ENCODE data around the gene CFTR. TPM values are rescaled to one million over a fixed set of nuclear protein-coding genes. Genes with fewer than 3 reads are reported as not detected.
"Not testable (repeated sequence)": the region's sequence is repeated elsewhere in the genome, so short reads cannot be mapped to it uniquely, and the experiment has no call there.

CFTR gene
- polyA plus RNA-seq, 2 of the 4 experiments (the other 2 are of a cell fraction): 0.13 to 0.31 TPM

DNA sequence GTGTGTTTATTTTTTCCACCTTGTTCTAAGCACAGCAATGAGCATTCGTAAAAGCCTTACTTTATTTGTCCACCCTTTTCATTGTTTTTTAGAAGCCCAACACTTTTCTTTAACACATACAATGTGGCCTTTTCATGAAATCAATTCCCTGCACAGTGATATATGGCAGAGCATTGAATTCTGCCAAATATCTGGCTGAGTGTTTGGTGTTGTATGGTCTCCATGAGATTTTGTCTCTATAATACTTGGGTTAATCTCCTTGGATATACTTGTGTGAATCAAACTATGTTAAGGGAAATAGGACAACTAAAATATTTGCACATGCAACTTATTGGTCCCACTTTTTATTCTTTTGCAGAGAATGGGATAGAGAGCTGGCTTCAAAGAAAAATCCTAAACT lies 28.9 kb downstream of the CFTR start:
- ATAC-seq: no peak
- 93% methylated on average over 1 of the region's 1 CpG for WGBS (ENCODE audit: missing lambda C conversion rate)

DNA sequence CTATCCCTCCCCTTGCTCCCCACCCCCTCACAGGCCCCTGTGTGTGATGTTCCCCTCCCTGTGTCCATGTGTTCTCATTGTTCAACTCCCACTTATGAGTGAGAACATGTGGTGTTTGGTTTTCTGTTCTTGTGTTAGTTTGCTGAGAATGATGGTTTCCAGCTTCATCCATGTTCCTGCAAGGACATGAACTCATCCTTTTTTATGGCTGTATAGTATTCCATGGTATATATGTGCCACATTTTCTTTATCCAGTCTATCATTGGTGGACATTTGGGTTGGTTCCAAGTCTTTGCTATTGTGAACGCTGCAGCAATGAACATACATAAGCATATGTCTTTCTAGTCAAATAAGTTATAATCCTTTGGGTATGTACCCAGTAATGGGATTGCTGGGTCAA lies 37.4 kb downstream of the CFTR start:
- H3K27ac ChIP-seq; H3K4me3 ChIP-seq; POLR2A ChIA-PET; H3K9me3 ChIP-seq; FAIRE-seq; DNase-seq (ENCODE audit: low read depth in 1 of 2, low spot score in 1 of 2); ATAC-seq; H3K4me1 ChIP-seq; H3K4me2 ChIP-seq: not testable (repeated sequence)
- WGBS (ENCODE audit: missing lambda C conversion rate): 17% methylated on average over 1 of the region's 1 CpG
- CTCF ChIA-PET: interaction anchor here (1.1 kb wide), 1 partner anchor 180 kb away, joined by 3 read pairs; no protein-coding TSS in a partner anchor

More for the DNA sequence above, 28.9 kb downstream of the CFTR start:
- no peaks in the 10 kb centered on the region for H3K9me3 ChIP-seq
- H3K4me3 ChIP-seq: no peak overlapping the region
- no peak overlapping the region for H3K27ac ChIP-seq
- no peak for TF ChIP-seq EP300 (IDR thresholded peaks at IDR 0.05)
- no peak for TF ChIP-seq TFCP2L1 (CRISPR knock-in tag; IDR thresholded peaks at IDR 0.05)
- TF ChIP-seq CEBPB (IDR thresholded peaks at IDR 0.05): no peak
- no peak for DNase-seq (ENCODE audit: low read depth in 1 of 2, low spot score in 1 of 2)
- CTCF ChIA-PET: no interaction called here
- POLR2A ChIA-PET: no interaction called here
- no peak for FAIRE-seq
- H3K4me2 ChIP-seq: no peak overlapping the region
- no peaks in the 10 kb centered on the region for H3K4me1 ChIP-seq

DNA sequence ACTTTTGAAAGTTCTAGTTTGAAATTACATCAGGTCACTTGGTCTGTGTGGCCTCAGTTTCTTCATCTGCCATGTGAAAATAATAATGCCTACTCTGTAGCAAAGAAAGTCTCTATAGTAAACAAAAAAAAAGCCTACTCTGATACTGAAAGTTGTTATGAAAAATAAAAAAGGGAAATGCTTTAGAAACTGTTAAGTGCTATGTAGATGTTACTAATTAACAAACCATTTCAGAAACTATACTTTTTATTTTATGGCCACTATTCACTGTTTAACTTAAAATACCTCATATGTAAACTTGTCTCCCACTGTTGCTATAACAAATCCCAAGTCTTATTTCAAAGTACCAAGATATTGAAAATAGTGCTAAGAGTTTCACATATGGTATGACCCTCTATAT lies 50.6 kb downstream of the CFTR start:
- ChIA-PET CTCF (no interaction called here), POLR2A (no interaction called here)
- no peak overlapping the region for H3K27ac ChIP-seq
- H3K4me1 ChIP-seq: no peaks in the 10 kb centered on the region; the same call in 2 of the 3 replicates
- ATAC-seq (no peak), FAIRE-seq (no peak), DNase-seq (ENCODE audit: low read depth in 1 of 2, low spot score in 1 of 2) (no peak)
- no peak overlapping the region for H3K4me2 ChIP-seq
- TF ChIP-seq KDM5A (IDR thresholded peaks at IDR 0.05): no peak
- TF ChIP-seq, protein P1, sequence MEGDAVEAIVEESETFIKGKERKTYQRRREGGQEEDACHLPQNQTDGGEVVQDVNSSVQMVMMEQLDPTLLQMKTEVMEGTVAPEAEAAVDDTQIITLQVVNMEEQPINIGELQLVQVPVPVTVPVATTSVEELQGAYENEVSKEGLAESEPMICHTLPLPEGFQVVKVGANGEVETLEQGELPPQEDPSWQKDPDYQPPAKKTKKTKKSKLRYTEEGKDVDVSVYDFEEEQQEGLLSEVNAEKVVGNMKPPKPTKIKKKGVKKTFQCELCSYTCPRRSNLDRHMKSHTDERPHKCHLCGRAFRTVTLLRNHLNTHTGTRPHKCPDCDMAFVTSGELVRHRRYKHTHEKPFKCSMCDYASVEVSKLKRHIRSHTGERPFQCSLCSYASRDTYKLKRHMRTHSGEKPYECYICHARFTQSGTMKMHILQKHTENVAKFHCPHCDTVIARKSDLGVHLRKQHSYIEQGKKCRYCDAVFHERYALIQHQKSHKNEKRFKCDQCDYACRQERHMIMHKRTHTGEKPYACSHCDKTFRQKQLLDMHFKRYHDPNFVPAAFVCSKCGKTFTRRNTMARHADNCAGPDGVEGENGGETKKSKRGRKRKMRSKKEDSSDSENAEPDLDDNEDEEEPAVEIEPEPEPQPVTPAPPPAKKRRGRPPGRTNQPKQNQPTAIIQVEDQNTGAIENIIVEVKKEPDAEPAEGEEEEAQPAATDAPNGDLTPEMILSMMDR (IDR thresholded peaks at IDR 0.05): no peak
- no peak for TF ChIP-seq GATA3 (IDR thresholded peaks at IDR 0.05; ENCODE audit: borderline replicate concordance)
- TF ChIP-seq SMC3 (IDR thresholded peaks at IDR 0.05): no peak
- TF ChIP-seq RNF2 (IDR thresholded peaks at IDR 0.05; ENCODE audit: borderline replicate concordance, low read depth): no peak
- no peak for TF ChIP-seq CBX8 (IDR thresholded peaks at IDR 0.05)
- no peak for TF ChIP-seq MAZ (IDR thresholded peaks at IDR 0.05; ENCODE audit: borderline replicate concordance, low read depth, low read length)
- no peak for TF ChIP-seq RARB (CRISPR knock-in tag; IDR thresholded peaks at IDR 0.05)
- no peak for TF ChIP-seq HOXB13 (CRISPR knock-in tag; IDR thresholded peaks at IDR 0.05; ENCODE audit: low read depth)
- TF ChIP-seq MYC (IDR thresholded peaks at IDR 0.05; ENCODE audit: borderline replicate concordance, low read length): no peak
- no peaks in the 10 kb centered on the region for H3K9me3 ChIP-seq
- no peak overlapping the region for H3K4me3 ChIP-seq

DNA sequence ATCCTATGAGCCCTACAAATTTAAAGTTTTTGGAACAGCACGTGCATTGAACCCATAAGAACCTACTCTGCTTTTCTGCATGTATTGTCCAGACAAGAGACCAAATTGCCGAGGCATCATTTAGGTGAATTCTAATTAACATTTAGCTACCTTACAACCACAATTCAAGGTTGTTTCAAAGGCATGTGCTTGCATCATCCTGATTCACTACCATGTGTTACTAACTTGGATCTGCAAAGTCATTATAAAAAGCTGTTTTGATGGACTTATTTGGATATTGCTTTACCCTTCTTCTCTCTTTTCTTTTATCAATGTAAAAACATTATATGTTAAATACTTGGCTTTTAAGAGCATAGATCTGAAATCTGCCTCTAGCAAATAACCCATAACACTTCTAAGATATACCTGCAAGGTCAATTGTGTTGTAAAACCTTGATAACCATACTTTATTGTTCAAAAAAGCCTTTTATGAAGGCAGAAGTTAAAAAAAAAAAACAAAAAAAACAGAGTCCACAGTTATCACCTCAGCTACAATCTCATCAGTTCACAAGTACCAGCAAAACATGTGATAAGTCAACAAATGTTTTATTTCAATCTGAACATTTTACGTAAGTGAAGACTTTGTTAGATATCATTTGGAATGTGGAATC lies 51.9 kb downstream of the CFTR start:
- no peaks in the 10 kb centered on the region for H3K9me3 ChIP-seq
- no peaks in the 10 kb centered on the region; the same call in 2 of the 3 replicates for H3K4me1 ChIP-seq
- DNase-seq (ENCODE audit: low read depth in 1 of 2, low spot score in 1 of 2): no peak
- H3K27ac ChIP-seq: no peak overlapping the region
- FAIRE-seq: no peak
- ChIA-PET POLR2A (no interaction called here), CTCF (interaction anchor here (0.6 to 1.2 kb wide), 4 partner anchors 9 to 185 kb away, joined by 3 to 4 read pairs (median 4); no protein-coding TSS in a partner anchor)
- WGBS (ENCODE audit: missing lambda C conversion rate): 65% methylated on average over 3 of the region's 3 CpGs
- ATAC-seq: no peak
- H3K4me3 ChIP-seq: no peak overlapping the region
- H3K4me2 ChIP-seq: no peak overlapping the region
- TF ChIP-seq GATA3 (IDR thresholded peaks at IDR 0.05; ENCODE audit: borderline replicate concordance): no peak
- TF ChIP-seq NR3C1 (IDR thresholded peaks at IDR 0.05): no peak
- TF ChIP-seq, protein P2, sequence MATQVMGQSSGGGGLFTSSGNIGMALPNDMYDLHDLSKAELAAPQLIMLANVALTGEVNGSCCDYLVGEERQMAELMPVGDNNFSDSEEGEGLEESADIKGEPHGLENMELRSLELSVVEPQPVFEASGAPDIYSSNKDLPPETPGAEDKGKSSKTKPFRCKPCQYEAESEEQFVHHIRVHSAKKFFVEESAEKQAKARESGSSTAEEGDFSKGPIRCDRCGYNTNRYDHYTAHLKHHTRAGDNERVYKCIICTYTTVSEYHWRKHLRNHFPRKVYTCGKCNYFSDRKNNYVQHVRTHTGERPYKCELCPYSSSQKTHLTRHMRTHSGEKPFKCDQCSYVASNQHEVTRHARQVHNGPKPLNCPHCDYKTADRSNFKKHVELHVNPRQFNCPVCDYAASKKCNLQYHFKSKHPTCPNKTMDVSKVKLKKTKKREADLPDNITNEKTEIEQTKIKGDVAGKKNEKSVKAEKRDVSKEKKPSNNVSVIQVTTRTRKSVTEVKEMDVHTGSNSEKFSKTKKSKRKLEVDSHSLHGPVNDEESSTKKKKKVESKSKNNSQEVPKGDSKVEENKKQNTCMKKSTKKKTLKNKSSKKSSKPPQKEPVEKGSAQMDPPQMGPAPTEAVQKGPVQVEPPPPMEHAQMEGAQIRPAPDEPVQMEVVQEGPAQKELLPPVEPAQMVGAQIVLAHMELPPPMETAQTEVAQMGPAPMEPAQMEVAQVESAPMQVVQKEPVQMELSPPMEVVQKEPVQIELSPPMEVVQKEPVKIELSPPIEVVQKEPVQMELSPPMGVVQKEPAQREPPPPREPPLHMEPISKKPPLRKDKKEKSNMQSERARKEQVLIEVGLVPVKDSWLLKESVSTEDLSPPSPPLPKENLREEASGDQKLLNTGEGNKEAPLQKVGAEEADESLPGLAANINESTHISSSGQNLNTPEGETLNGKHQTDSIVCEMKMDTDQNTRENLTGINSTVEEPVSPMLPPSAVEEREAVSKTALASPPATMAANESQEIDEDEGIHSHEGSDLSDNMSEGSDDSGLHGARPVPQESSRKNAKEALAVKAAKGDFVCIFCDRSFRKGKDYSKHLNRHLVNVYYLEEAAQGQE (IDR thresholded peaks at IDR 0.05): no peak
- TF ChIP-seq KDM1A (IDR thresholded peaks at IDR 0.05; ENCODE audit: low read depth): no peak
- TF ChIP-seq NPAS2 (CRISPR knock-in tag; IDR thresholded peaks at IDR 0.05; ENCODE audit: borderline replicate concordance): no peak
- no peak for TF ChIP-seq RAD21 (conservative IDR thresholded peaks at IDR 0.05 in 1 of 2, IDR thresholded peaks at IDR 0.05 in 1 of 2)
- no peak for TF ChIP-seq RFX5 (IDR thresholded peaks at IDR 0.05)
- no peak for TF ChIP-seq POLR2AphosphoS2 (conservative IDR thresholded peaks at IDR 0.05; ENCODE audit: low read length)
- no peak for TF ChIP-seq MAFK (IDR thresholded peaks at IDR 0.05; ENCODE audit: partially characterized antibody)
- TF ChIP-seq, protein P1 (IDR thresholded peaks at IDR 0.05): no peak
- no peak for TF ChIP-seq CHD4 (IDR thresholded peaks at IDR 0.05; ENCODE audit: borderline replicate concordance)
- no peak for TF ChIP-seq FOSB (CRISPR knock-in tag; IDR thresholded peaks at IDR 0.05)
